HG03196 (cell line): ENCODE data around the gene OSER1.

Experiments used
- ATAC-seq: cut with Tn5 transposase; IDR thresholded peaks from one replicate; pipeline ENCODE4 v1.9.1; 2021; ENCODE audit not compliant: unreplicated experiment

OSER1 gene

GRCh38 chr20:44181611-44182010 is 29.0 kb downstream of the OSER1 start:
- ATAC-seq: no peak

DNA sequence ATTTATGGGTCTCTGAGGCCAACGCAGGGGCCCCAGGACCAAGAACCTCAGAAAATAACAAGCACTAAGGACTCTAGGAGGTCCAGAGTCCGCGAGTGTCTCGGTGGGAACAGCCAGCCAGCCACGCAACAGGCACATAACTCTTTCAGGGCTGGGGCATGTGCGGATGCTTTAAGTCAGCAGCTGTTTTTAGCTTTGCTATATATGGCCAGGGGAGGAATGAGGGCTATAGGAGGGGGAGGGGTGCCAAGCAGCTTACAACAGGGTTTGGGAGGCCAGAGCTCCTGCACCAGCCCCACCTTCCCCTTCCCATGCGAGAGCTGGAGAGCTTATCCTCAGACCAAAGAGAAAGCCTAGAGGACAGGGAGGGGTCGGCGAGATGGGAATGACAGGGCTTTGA is 29.8 kb downstream of the OSER1 start:
- no peak for ATAC-seq

DNA sequence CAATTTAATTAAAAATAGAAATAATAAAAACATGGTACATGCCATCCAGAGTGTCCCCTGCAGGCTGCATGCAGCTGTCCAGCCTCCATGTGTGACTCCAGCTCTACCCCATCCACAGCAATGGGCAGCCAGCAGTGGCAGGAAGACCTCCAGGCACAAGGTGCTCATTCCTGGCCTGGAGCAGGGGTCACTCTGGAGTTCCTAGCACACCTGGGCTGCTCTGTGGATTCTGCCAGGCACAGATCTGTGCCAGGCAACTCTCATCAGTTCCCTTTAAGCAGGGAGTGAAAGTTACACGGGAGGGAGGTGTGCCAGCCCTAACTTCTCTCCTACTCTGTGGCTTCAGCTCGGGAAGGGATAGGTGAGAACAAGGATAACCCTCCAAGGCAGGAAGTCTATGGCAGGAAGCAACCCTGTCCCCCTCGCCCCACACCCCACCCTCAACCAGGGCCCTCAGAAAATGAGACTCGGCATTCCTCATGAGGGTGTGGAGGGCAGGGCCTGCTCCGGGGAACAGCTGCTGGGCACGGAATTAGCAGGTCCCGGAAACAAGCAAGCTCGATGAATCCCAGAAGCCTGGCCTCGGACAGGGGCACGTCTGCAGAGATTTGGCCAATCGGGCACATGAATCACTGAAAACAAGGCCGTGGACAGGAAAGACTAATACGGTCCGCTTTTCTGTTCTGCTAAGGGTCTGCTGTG is 33.6 kb downstream of the OSER1 start:
- ATAC-seq: no peak

GRCh38 chr20:44174996-44175765 is 35.4 kb downstream of the OSER1 start:
- no peak for ATAC-seq

DNA sequence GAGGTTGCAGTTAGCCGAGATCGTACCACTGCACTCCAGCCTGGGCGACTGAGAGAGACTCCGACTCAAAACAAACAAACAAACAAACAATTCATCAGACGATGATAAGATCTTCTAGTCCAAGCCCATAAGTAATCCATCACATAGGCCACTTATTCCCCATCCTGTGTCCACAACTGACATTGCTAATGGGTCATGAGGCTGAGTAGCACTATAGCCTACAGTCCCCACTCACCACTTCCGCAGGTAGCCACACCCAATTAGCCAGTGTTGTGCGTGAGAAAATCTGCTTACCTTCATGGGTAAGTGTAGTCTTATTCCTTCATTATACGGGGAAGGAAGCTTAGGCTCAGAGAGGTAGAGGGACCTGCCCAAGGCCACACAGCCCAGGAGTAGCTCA is 36.7 kb downstream of the OSER1 start:
- ATAC-seq: no peak

DNA sequence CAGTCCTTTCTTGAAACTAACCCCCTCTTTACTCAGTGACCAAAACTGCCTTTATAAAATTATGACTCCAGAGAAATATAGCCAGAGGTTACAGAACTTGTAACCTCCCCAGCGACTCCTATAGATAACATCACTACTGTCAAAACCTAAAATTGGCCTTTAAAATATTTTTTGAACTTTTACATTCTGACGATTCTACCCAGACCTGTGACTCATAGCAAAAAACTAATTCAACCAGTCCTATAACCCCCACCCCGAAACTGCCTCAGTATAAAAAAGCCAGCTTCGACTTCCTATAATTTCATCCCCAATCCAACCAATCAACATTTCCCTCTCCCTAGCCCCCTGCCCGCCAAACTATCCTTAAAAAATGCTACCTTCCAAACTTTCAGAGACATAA is 37.5 kb downstream of the OSER1 start:
- no peak for ATAC-seq

- ATAC-seq: no peak
These were observed 38.0 kb downstream of the OSER1 start for GRCh38 chr20:44172572-44172950.

GRCh38 chr20:44171775-44172571 is 38.6 kb downstream of the OSER1 start:
- no peak for ATAC-seq

- ATAC-seq: no peak
These were observed 39.7 kb downstream of the OSER1 start for GRCh38 chr20:44170816-44171410.

DNA sequence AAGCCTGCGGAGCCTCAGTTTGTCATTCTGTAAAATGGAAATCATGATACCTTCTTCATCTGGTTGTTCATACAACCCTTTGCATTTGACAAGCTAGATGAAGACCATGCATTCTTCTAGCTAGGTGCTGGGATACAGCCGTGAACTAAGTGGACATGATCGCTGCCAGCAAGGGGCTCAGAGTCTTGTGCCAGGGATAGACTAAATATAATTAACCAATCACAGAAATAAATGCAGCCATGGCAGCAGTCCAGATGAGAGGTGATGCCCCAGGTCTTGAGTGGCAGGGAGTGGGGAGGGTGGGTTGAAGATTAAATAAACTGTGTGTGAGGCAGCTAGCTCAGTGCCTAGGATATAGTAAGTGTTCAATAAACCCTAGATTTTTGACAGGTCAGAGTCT is 42.8 kb downstream of the OSER1 start:
- ATAC-seq: no peak

GRCh38 chr20:44166477-44166876 is 44.1 kb downstream of the OSER1 start:
- ATAC-seq: no peak

DNA sequence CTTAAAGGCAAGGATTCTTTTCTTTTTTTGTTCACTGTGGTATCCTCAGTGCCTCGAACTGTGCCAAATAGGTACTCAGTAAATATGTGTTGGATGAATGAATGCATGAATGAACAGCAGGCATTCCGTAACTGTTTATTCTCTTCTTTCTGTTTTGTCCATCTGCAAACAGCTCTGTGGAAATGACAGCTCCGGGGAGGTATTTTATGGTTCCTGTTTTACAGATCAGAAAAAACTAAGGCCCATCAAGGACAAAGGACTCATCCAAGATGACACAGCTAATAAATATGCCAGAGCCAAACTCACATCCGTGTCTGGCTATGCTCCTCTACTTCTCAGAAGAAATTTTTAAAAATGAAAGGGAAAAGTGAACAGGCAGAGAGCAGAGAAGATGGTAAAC is 44.6 kb downstream of the OSER1 start:
- ATAC-seq: no peak

DNA sequence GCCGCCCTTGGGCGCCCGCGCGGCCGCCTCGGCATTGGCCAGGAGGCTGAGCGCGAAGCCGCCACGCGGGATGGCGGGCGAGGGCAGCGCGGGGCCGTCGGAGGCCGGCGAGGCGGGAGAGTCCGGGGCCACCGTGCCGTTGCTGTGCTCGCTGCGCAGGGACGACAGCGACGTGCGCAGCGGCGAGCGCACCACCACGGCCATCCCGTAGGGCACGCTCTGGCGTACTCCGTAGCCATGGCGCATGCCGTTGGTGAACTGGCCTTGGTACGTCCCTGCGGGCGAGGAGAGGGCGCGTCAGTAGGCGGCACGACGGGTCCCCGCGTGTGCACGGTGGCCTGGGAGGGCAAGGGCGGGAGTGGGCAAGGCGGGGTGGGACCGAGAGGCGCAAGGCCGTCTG is 50.4 kb downstream of the OSER1 start:
- ATAC-seq: no peak

DNA sequence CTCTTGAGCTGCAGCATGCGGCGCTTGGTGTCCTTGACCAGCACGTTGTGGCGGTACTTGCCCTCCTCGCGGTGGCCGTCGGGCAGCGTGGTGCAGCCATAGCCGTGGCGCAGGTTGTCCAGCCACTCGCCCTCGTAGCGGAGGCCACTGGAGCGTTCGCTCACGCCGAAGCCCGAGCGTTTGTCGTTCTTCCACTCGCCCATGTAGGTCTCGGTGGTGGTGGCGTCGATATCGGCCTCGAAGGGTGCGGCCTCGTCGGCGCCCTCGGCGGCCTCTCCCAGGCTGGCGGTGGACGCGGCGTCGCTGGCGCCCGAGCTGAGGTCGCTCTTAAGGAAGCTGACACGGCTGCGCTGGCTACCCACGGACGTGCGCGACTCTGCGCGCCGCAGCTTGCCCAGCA is 50.9 kb downstream of the OSER1 start:
- ATAC-seq: no peak

DNA sequence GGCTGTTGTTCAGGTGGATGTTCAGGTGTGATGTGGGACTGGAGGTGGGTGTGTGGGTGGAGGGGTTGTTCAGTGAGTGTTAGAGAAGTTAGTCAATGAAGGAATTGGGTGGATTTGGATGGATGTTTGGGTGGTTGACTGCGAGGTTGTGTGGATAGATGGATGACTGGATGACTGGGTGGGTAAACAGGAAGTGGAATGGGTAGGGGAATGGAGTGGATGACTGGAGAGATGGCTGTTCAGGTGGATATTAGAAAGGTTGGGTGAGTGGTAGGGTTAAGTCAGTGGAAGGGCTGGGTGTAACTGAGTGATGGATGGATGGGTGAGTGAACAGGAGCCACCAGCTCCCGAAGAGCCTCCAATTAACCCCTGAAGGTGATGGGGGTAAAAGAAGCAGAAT is 51.4 kb downstream of the OSER1 start:
- ATAC-seq: no peak

- no peak for ATAC-seq
These were observed 53.5 kb downstream of the OSER1 start for GRCh38 chr20:44157061-44157460.

- ATAC-seq: no peak
These were observed 56.0 kb downstream of the OSER1 start for GRCh38 chr20:44154521-44155001.

GRCh38 chr20:44153636-44154043 is 56.9 kb downstream of the OSER1 start:
- no peak for ATAC-seq

DNA sequence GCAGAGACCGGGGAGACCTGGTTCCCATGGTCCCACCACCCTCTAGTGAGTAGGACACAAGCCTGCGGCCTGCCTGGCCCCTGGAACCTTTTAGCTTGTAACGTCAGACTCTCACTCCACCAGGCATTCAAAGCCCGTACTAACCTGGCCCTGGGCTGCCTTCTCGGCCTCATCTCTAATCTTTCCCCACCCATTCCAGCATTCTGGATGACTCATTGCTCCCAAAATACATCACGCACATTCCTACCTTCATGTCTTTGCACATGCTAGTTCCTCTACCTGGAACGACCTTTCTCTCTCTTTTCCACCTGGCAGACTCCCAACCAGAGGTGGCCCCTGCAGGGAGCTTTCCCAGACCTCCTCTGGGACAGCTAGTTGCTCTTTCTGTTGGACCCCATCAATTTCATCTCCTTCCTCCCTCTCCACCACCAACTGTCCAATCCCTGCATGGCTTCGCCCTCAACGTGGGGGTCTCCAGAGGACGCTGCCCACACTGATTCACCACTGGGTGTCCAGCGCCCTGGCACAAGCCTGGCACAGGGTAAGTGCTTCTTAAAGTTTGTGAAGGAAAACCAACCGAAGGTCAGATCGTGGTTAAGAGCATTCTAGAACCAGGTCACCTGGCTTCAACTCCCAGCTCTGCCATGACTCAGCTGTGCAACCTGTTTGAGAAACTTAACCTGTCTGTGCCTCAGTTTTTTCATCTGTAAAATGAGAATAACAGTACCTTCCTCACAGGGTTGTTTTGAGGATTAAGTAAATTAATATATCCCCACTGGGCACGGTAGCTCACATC is 58.8 kb downstream of the OSER1 start:
- no peak for ATAC-seq

- no peak for ATAC-seq
These were observed 64.3 kb downstream of the OSER1 start for GRCh38 chr20:44146272-44146671.
